Heart left ventricle (tissue), 13 donors: ENCODE data around the gene CPT1B.

ENCODE experiments used
- POLR2A ChIP-seq, 2 donors: fragments of 450-650 bp; IDR thresholded peaks; one replicate each; pipeline ENCODE4 v1.6.1; 2017; ENCODE audit warnings: antibody characterized with exemption in 2 of 2, mild to moderate bottlenecking in 2 of 2, moderate library complexity in 2 of 2
- TF ChIP-seq, protein P1 (sequence below), 12 donors: fragments of 200-600 bp; sonication (generic) in 4 of 12; IDR thresholded peaks; one replicate each; pipeline versions ENCODE4 v1.5.0 to v1.8.0; 2018 to 2022; ENCODE audit warnings: antibody characterized with exemption in 12 of 12, mild to moderate bottlenecking in 5 of 12
- donor health status: ischemic (EF 13 %, LVEDD 7.1; RV severe dilation, severe dysfunction).
- donor health status: DM: no; HTN: yes; CAD: no.
- donor health status: DM: no; HTN: no; CAD: no.
- donor health status: ischemic (EF 25% LVEDD 6.9; RV normal size, moderate dysfunction).
- donor health status: ischemic (EF 25% LVEDD 5.7; RV mildly dilated, moderate dysfunction).
- donor health status: ischemic (EF 35%, LVEDD 5.7; RV mildly dilated, moderate dysfunction).
- donor health status: nonischemic (EF 11% LVEDD 7.7; RV severe dilation, severe dysfunction).
- donor health status: DM: yes; HTN: yes; CAD: no.
- donor health status: PGD.
- donor health status: ischemic (EF 29% LVEDD 5.4; RV normal size, mild dysfunction).
- donor health status: nonischemic (EF 23%, LVEDD 6.1; RV moderate dilation, normal function).

DNA sequence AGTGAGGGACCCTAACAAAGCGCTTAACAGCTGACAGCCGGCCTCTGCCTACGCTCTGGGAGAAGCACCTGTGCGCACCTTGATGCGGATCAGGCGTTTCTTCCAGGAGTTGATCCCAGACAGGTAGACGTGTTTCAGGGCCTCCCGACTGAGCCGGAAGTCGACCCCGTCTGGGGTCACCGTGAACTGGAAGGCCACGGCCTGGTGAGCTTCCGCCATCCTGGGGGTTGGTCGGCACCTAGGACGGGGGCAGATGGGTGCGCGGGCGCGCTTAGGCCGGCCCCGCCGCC lies 585 bp downstream of the CPT1B start:
- TF ChIP-seq, protein P1, sequence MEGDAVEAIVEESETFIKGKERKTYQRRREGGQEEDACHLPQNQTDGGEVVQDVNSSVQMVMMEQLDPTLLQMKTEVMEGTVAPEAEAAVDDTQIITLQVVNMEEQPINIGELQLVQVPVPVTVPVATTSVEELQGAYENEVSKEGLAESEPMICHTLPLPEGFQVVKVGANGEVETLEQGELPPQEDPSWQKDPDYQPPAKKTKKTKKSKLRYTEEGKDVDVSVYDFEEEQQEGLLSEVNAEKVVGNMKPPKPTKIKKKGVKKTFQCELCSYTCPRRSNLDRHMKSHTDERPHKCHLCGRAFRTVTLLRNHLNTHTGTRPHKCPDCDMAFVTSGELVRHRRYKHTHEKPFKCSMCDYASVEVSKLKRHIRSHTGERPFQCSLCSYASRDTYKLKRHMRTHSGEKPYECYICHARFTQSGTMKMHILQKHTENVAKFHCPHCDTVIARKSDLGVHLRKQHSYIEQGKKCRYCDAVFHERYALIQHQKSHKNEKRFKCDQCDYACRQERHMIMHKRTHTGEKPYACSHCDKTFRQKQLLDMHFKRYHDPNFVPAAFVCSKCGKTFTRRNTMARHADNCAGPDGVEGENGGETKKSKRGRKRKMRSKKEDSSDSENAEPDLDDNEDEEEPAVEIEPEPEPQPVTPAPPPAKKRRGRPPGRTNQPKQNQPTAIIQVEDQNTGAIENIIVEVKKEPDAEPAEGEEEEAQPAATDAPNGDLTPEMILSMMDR (IDR thresholded peaks at IDR 0.05), result no peak
- TF ChIP-seq POLR2A (IDR thresholded peaks at IDR 0.05), result no peak
